Measurements from ENCODE around the gene F2RL1. TPM values are rescaled to one million over a fixed set of nuclear protein-coding genes. Genes with fewer than 3 reads are reported as not detected.

The F2RL1 gene
- total and polyA plus RNA-seq, 2 of the 8 experiments (the other 6 are each of a cell fraction or from before 2014, with no cell fraction given), result 23.2 to 26.6 TPM

GRCh38 chr5:76771705-76772405 lies 47.0 kb upstream of the F2RL1 start:
- Histone ChIP-seq H3K9me3 (ENCODE audit: insufficient read depth in 2 of 2, low read depth in 1 of 2, low read length in 1 of 2) (no peaks in the 10 kb centered on the region), H3K79me2 (ENCODE audit: control insufficient read depth in 1 of 2, insufficient read depth in 2 of 2, low read length in 2 of 2) (no peaks in the 10 kb centered on the region), H2BK120ac (replicated peaks; ENCODE audit: low read depth, low read length) (no peak overlapping the region), H4K20me1 (replicated peaks in 1 of 2; ENCODE audit: control insufficient read depth in 1 of 2, insufficient read depth in 2 of 2, low read length in 2 of 2) (no peaks in the 10 kb centered on the region), H3K27me3 (replicated peaks in 1 of 4; ENCODE audit: control insufficient read depth in 3 of 4, extremely low read depth in 1 of 4, insufficient read depth in 3 of 4, low read length in 3 of 4) (no peaks in the 10 kb centered on the region), H3K18ac (ENCODE audit: extremely low read depth, low read length) (no peak overlapping the region), H4K8ac (ENCODE audit: extremely low read depth, insufficient read depth, low read length) (no peak overlapping the region), H3K27ac (ENCODE audit: low read depth, low read length) (no peak overlapping the region), H3K4me2 (ENCODE audit: insufficient read depth in 1 of 2, low read depth in 2 of 2, low read length in 2 of 2) (no peak overlapping the region), H3K14ac (ENCODE audit: insufficient read length) (no peak overlapping the region), H4K91ac (replicated peaks; ENCODE audit: insufficient read length, low read length) (no peak overlapping the region), H4K5ac (ENCODE audit: insufficient read length, low read depth, low read length) (no peak overlapping the region), H2BK12ac (ENCODE audit: low read depth, low read length) (no peak overlapping the region), H3K79me1 (ENCODE audit: low read depth, low read length) (no peaks in the 10 kb centered on the region), H3K9ac (replicated peaks in 1 of 4; ENCODE audit: extremely low read depth in 1 of 4, low read depth in 3 of 4, low read length in 3 of 4) (no peak overlapping the region), H3K36me3 (ENCODE audit: control insufficient read depth in 2 of 4, insufficient read depth in 4 of 4, low read length in 3 of 4) (no peaks in the 10 kb centered on the region), H3K4me1 (replicated peaks in 1 of 4; ENCODE audit: control insufficient read depth in 3 of 4, insufficient read depth in 4 of 4, low read length in 3 of 4) (peaks cover 0 to 2% (median 0%) of the 10 kb centered on the region in 4 experiments; a peak in 1 of 7 replicates), H3K4me3 (ENCODE audit: extremely low read depth in 1 of 4, insufficient read depth in 2 of 4, low read depth in 3 of 4, low read length in 4 of 4) (no peak overlapping the region), H2BK15ac (ENCODE audit: low read length) (no peak overlapping the region), H3K23me2 (ENCODE audit: low read depth, low read length) (no peaks in the 10 kb centered on the region; the same call in 1 of the 2 replicates), H3K4ac (replicated peaks; ENCODE audit: insufficient read length, low read depth, low read length) (no peak overlapping the region), H3K56ac (replicated peaks; ENCODE audit: insufficient read length, low read depth, low read length) (no peak overlapping the region), H2BK5ac (ENCODE audit: low read depth, low read length) (no peak overlapping the region), H2BK20ac (ENCODE audit: low read length) (no peak overlapping the region), H2AK5ac (ENCODE audit: low read depth, low read length) (no peak overlapping the region), H3K23ac (ENCODE audit: insufficient read length) (no peak overlapping the region), H2AFZ (ENCODE audit: low read length) (no peak overlapping the region)
- POLR2A ChIA-PET (ENCODE audit: partially characterized antibody), result no interaction called here
- FAIRE-seq (no peak), DNase-seq (ENCODE audit: low read depth in 1 of 2, low spot score in 2 of 2) (no peak)
- 72% methylated on average over 3 of the region's 3 CpGs; no CpG with 5 or more reads in 1 of the 2 experiments for WGBS, 2 experiments (ENCODE audit: extremely low coverage in 1 of 2, insufficient coverage in 1 of 2, insufficient read length in 1 of 2, insufficient replicate concordance in 2 of 2, low coverage in 1 of 2, low lambda C conversion rate in 2 of 2, missing lambda C conversion rate in 1 of 2)
- CTCF ChIA-PET (ENCODE audit: partially characterized antibody), result interaction anchor here (3.7 kb wide), 1 partner anchor 54 kb away, joined by 24 read pairs; no protein-coding TSS in a partner anchor
- TF ChIP-seq SP1 (IDR thresholded peaks at IDR 0.05; ENCODE audit: low read depth, low read length), result no peak
- no peak for TF ChIP-seq RXRA (IDR thresholded peaks at IDR 0.05; ENCODE audit: insufficient read depth, low read depth, low read length)
- TF ChIP-seq HDAC6 (IDR thresholded peaks at IDR 0.05; ENCODE audit: low read depth, low read length), result no peak
- no peak for TF ChIP-seq SAP30 (IDR thresholded peaks at IDR 0.05; ENCODE audit: insufficient read depth, insufficient replicate concordance, low read length)
- TF ChIP-seq SRF (IDR thresholded peaks at IDR 0.05; ENCODE audit: low read depth, low read length), result no peak
- TF ChIP-seq BRCA1 (IDR thresholded peaks at IDR 0.05; ENCODE audit: low read depth, low read length), result no peak
- no peak for TF ChIP-seq NANOG (IDR thresholded peaks at IDR 0.05; ENCODE audit: insufficient read depth, low read depth, low read length, poor library complexity, severe bottlenecking)
- no peak for TF ChIP-seq CHD1 (IDR thresholded peaks at IDR 0.05; ENCODE audit: low read depth, low read length)
- no peak for TF ChIP-seq RBBP5 (IDR thresholded peaks at IDR 0.05; ENCODE audit: borderline replicate concordance, low read depth, low read length)
- TF ChIP-seq TEAD4 (IDR thresholded peaks at IDR 0.05; ENCODE audit: low read depth, low read length), result no peak
- TF ChIP-seq BCL11A (IDR thresholded peaks at IDR 0.05; ENCODE audit: low read depth in 2 of 2, low read length in 2 of 2), result no peak
- TF ChIP-seq ASH2L (IDR thresholded peaks at IDR 0.05; ENCODE audit: low read length), result no peak
